H1 (cell line): ENCODE measurements around the gene TCFL5. TPM values are rescaled to one million over a fixed set of nuclear protein-coding genes. Genes with fewer than 3 reads are reported as not detected.

ENCODE experiments used
- POLR2AphosphoS5 ChIP-seq: IDR thresholded peaks from 2 replicates; pipeline ENCODE4 v1.6.1; 2011; ENCODE audit warnings: low read depth, low read length
- RNF2 ChIP-seq: fragments of 200-900, 300-1000 bp; sonication (generic); IDR thresholded peaks from 2 replicates; pipeline ENCODE4 v1.7.1; 2016; ENCODE audit warnings: borderline replicate concordance, low read depth, mild to moderate bottlenecking, antibody characterized with exemption, low read length; ENCODE audit not compliant: poor library complexity, severe bottlenecking; ENCODE audit errors: missing control alignments
- polyA plus RNA-seq, 7 experiments: library from polyadenylated mRNA; depleted of rRNA in 3 of 7; stranded (reverse) in 5 of 7; unstranded in 2 of 7; fragments of >200 nt in 5 of 7; fragments of 200-250 nt in 2 of 7; gene quantifications; 1 replicate in 5 of 7; 2 replicates in 1 of 7; 4 replicates in 1 of 7; pipeline versions ENCODE4 v1.2.1 to v1.2.3, GENCODE V29; 2011 to 2013; ENCODE audit warnings: missing spikeins in 2 of 7, mixed read lengths in 2 of 7
- total RNA-seq: library from RNA; stranded (reverse); fragmentation: NEBNext Ultra II Directional; extraction: Animal tissue kit (Norgen Biotek cat#: 25700); gene quantifications from 2 replicates; pipeline ENCODE4 v1.2.1, GENCODE V29; 2021
- TF ChIP-seq, protein P1 (sequence below): IDR thresholded peaks from 2 replicates; pipeline ENCODE4 v1.6.1; 2012; ENCODE audit warnings: low read length, inconsistent platforms

Gene TCFL5
- total and polyA plus RNA-seq, 2 of the 8 experiments (the other 6 are each of a cell fraction or from before 2014, with no cell fraction given): 6.2 to 15.0 TPM

DNA sequence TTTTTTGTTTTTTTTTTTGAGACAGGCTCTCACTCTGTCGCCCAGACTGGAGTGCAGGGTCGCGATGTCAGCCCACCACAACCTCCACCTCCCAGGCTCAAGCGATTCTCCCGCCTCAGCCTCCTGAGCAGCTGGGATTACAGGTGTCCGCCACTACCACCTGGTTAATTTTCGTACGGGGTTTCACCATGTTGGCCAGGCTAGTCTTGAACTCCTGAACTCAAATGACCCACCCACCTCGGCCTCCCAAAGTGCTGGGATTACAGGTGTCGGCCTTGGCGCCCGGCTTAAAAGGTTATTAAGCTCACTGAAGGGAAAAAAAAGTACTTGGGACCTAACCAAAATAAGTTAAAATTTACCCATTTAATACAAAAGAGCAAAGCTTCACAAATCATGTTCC, 1.9 kb downstream of the TCFL5 start (continued):
- no peak for TF ChIP-seq POLR2AphosphoS5
- TF ChIP-seq, protein P1, sequence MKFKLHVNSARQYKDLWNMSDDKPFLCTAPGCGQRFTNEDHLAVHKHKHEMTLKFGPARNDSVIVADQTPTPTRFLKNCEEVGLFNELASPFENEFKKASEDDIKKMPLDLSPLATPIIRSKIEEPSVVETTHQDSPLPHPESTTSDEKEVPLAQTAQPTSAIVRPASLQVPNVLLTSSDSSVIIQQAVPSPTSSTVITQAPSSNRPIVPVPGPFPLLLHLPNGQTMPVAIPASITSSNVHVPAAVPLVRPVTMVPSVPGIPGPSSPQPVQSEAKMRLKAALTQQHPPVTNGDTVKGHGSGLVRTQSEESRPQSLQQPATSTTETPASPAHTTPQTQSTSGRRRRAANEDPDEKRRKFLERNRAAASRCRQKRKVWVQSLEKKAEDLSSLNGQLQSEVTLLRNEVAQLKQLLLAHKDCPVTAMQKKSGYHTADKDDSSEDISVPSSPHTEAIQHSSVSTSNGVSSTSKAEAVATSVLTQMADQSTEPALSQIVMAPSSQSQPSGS: no peak
- TF ChIP-seq RNF2: no peak
- TF ChIP-seq, all 59 proteins: peak for 0
